GM23338 (cell line): Measurements from ENCODE around the gene IL1F10. TPM values are rescaled to one million over a fixed set of nuclear protein-coding genes. Genes with fewer than 3 reads are reported as not detected.

Experiments
- ATAC-seq: fragments of 200-7000 bp; cut with Tn5 transposase; 3 replicates; pipeline ENCODE4 v1.9.1; 2020
- DNase-seq: peaks from one replicate; pipeline ENCODE4 v3.0.0-alpha.2; 2015; ENCODE audit warnings: low spot score
- H2AFZ ChIP-seq: fragments of 200-600 bp; sonication (generic); 2 replicates; pipeline ENCODE4 v1.8.0; 2016; ENCODE audit warnings: antibody characterized with exemption, mild to moderate bottlenecking, moderate library complexity
- H3F3A ChIP-seq: fragments of 200-600 bp; sonication (generic); replicated peaks from 2 replicates; pipeline ENCODE4 v1.8.0; 2017; ENCODE audit warnings: antibody characterized with exemption, mixed run types, low read depth
- H3K27ac ChIP-seq: fragments of 200-600 bp; sonication (generic); 2 replicates; pipeline ENCODE4 v1.6.1; 2016; ENCODE audit warnings: low read depth
- H3K27me3 ChIP-seq: fragments of 200-600 bp; sonication (generic); 2 replicates; pipeline ENCODE4 v1.8.0; 2016; ENCODE audit warnings: mild to moderate bottlenecking, mixed run types, moderate library complexity; ENCODE audit not compliant: insufficient read depth
- H3K36me3 ChIP-seq: fragments of 200-600 bp; sonication (generic); 2 replicates; pipeline ENCODE4 v1.8.0; 2016; ENCODE audit warnings: mild to moderate bottlenecking; ENCODE audit not compliant: insufficient read depth
- H3K4me1 ChIP-seq: fragments of 200-600 bp; sonication (generic); 2 replicates; pipeline ENCODE4 v1.8.0; 2016; ENCODE audit warnings: mild to moderate bottlenecking, moderate library complexity; ENCODE audit not compliant: insufficient read depth
- H3K4me2 ChIP-seq: fragments of 200-600 bp; sonication (generic); 2 replicates; pipeline ENCODE4 v1.7.1; 2017; ENCODE audit warnings: mixed run types
- H3K4me3 ChIP-seq: fragments of 200-600 bp; sonication (generic); 2 replicates; pipeline ENCODE4 v1.6.1; 2016; ENCODE audit warnings: mixed run types
- H3K79me2 ChIP-seq: fragments of 200-600 bp; sonication (generic); replicated peaks from 2 replicates; pipeline ENCODE4 v1.8.0; 2017; ENCODE audit warnings: mild to moderate bottlenecking; ENCODE audit not compliant: insufficient read depth
- H3K9me2 ChIP-seq: fragments of 200-600 bp; sonication (generic); 2 replicates; pipeline ENCODE4 v1.8.0; 2017; ENCODE audit not compliant: insufficient read depth
- H4K20me1 ChIP-seq: fragments of 200-600 bp; sonication (generic); replicated peaks from 2 replicates; pipeline ENCODE4 v1.8.0; 2017; ENCODE audit warnings: mild to moderate bottlenecking; ENCODE audit not compliant: insufficient read depth
- H3K27ac Mint-ChIP-seq: 2 replicates; pipeline ENCODE4 v1.8.0; 2020; ENCODE audit warnings: inconsistent platforms, mild to moderate bottlenecking, moderate library complexity, mixed read lengths
- H3K27me3 Mint-ChIP-seq: 3 replicates; pipeline ENCODE4 v1.8.0; 2022; ENCODE audit warnings: low read depth, mild to moderate bottlenecking, moderate library complexity, mixed read lengths, inconsistent platforms; ENCODE audit not compliant: insufficient read depth, poor library complexity
- H3K36me3 Mint-ChIP-seq: 3 replicates; pipeline ENCODE4 v1.8.0; 2021; ENCODE audit warnings: low read depth, mild to moderate bottlenecking, inconsistent platforms, moderate library complexity, mixed read lengths
- H3K4me1 Mint-ChIP-seq: 3 replicates; pipeline ENCODE4 v1.8.0; 2020; ENCODE audit warnings: mild to moderate bottlenecking, inconsistent platforms, mixed read lengths
- H3K4me3 Mint-ChIP-seq: 3 replicates; pipeline ENCODE4 v1.8.0; 2021; ENCODE audit warnings: moderate library complexity, mild to moderate bottlenecking, inconsistent platforms, mixed read lengths
- H3K9me3 Mint-ChIP-seq: 3 replicates; pipeline ENCODE4 v1.8.0; 2020; ENCODE audit warnings: moderate library complexity, mild to moderate bottlenecking, inconsistent platforms, mixed read lengths
- EZH2 ChIP-seq: fragments of 200-600 bp; sonication (generic); IDR thresholded peaks from one replicate; pipeline ENCODE4 v1.8.0; 2017; ENCODE audit warnings: antibody characterized with exemption, mild to moderate bottlenecking, low read depth; ENCODE audit not compliant: unreplicated experiment
- POLR2AphosphoS5 ChIP-seq: IDR thresholded peaks from 2 replicates; pipeline ENCODE4 v1.6.1; 2016; ENCODE audit warnings: antibody characterized with exemption, low read depth
- ZNF114 ChIP-seq: fragments of 250-450 bp; sonication (Bioruptor Pico); IDR thresholded peaks from 2 replicates; pipeline ENCODE4 v1.5.0; 2020; ENCODE audit warnings: mild to moderate bottlenecking, moderate library complexity
- ZNF331 ChIP-seq: fragments of 250-450 bp; sonication (Bioruptor Pico); IDR thresholded peaks from 2 replicates; pipeline ENCODE4 v1.5.0; 2020; ENCODE audit warnings: low read depth, mild to moderate bottlenecking, moderate library complexity
- polyA plus RNA-seq: library from polyadenylated mRNA; unstranded; fragments of >200 nt; fragmentation: Nextera tagmentation; extraction: Ambion mirVana; gene quantifications from 2 replicates; pipeline ENCODE4 v1.2.1, GENCODE V29; 2016
- total RNA-seq: library from RNA; depleted of rRNA; stranded (reverse); fragments of >200 nt; shearing (Covaris generic); gene quantifications from 2 replicates; pipeline ENCODE4 v1.2.3, GENCODE V29; 2014
- TF ChIP-seq, protein P1 (sequence below): fragments of 250-450 bp; sonication (Bioruptor Pico); IDR thresholded peaks from 2 replicates; pipeline ENCODE4 v1.5.0; 2020; ENCODE audit warnings: mild to moderate bottlenecking, moderate library complexity

The IL1F10 gene
- total and polyA plus RNA-seq, 2 experiments from 2014 or later: not detected

DNA sequence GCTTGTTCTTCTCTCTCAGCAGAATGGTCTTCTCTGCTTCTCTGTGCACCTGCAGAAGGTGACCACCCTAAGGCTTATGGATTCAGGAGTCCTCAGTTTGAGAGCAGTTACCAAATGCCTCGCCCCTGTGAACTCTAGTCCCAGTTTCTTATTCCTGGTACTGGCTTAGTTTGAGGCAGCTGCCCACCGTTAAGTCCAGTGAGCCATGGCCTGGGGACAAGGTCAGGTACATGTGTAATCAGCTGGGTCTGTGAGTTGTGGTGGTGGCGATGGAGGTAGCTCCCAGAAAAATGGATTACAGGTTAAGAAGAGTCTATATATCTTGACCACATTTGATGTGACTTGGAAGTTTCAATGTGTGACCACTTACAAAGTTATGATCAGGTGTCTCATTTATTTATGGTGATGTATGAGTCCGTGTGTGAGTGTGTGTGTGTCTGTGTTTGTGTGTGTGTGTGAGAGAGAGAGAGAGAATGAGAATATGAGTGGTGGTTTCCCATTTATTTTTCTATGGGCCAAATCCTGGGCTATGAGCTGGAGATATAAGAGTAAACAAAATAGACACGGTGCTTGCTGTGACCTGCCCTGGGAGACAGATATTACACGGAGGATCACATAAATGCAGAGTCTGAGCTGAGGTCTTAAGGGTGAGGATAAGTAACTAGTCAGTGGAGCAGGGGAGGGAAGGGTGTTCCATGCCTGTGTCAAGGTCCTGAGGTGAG, 46.6 kb downstream of the IL1F10 start (continued):
- TF ChIP-seq, protein P1, sequence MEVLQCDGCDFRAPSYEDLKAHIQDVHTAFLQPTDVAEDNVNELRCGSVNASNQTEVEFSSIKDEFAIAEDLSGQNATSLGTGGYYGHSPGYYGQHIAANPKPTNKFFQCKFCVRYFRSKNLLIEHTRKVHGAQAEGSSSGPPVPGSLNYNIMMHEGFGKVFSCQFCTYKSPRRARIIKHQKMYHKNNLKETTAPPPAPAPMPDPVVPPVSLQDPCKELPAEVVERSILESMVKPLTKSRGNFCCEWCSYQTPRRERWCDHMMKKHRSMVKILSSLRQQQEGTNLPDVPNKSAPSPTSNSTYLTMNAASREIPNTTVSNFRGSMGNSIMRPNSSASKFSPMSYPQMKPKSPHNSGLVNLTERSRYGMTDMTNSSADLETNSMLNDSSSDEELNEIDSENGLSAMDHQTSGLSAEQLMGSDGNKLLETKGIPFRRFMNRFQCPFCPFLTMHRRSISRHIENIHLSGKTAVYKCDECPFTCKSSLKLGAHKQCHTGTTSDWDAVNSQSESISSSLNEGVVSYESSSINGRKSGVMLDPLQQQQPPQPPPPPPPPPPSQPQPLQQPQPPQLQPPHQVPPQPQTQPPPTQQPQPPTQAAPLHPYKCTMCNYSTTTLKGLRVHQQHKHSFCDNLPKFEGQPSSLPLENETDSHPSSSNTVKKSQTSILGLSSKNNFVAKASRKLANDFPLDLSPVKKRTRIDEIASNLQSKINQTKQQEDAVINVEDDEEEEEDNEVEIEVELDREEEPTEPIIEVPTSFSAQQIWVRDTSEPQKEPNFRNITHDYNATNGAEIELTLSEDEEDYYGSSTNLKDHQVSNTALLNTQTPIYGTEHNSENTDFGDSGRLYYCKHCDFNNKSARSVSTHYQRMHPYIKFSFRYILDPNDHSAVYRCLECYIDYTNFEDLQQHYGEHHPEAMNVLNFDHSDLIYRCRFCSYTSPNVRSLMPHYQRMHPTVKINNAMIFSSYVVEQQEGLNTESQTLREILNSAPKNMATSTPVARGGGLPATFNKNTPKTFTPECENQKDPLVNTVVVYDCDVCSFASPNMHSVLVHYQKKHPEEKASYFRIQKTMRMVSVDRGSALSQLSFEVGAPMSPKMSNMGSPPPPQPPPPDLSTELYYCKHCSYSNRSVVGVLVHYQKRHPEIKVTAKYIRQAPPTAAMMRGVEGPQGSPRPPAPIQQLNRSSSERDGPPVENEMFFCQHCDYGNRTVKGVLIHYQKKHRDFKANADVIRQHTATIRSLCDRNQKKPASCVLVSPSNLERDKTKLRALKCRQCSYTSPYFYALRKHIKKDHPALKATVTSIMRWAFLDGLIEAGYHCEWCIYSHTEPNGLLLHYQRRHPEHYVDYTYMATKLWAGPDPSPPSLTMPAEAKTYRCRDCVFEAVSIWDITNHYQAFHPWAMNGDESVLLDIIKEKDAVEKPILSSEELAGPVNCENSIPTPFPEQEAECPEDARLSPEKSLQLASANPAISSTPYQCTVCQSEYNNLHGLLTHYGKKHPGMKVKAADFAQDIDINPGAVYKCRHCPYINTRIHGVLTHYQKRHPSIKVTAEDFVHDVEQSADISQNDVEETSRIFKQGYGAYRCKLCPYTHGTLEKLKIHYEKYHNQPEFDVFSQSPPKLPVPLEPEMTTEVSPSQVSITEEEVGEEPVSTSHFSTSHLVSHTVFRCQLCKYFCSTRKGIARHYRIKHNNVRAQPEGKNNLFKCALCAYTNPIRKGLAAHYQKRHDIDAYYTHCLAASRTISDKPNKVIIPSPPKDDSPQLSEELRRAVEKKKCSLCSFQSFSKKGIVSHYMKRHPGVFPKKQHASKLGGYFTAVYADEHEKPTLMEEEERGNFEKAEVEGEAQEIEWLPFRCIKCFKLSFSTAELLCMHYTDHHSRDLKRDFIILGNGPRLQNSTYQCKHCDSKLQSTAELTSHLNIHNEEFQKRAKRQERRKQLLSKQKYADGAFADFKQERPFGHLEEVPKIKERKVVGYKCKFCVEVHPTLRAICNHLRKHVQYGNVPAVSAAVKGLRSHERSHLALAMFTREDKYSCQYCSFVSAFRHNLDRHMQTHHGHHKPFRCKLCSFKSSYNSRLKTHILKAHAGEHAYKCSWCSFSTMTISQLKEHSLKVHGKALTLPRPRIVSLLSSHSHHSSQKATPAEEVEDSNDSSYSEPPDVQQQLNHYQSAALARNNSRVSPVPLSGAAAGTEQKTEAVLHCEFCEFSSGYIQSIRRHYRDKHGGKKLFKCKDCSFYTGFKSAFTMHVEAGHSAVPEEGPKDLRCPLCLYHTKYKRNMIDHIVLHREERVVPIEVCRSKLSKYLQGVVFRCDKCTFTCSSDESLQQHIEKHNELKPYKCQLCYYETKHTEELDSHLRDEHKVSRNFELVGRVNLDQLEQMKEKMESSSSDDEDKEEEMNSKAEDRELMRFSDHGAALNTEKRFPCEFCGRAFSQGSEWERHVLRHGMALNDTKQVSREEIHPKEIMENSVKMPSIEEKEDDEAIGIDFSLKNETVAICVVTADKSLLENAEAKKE: no peak
- no peak for TF ChIP-seq ZNF331 (CRISPR knock-in tag)

DNA sequence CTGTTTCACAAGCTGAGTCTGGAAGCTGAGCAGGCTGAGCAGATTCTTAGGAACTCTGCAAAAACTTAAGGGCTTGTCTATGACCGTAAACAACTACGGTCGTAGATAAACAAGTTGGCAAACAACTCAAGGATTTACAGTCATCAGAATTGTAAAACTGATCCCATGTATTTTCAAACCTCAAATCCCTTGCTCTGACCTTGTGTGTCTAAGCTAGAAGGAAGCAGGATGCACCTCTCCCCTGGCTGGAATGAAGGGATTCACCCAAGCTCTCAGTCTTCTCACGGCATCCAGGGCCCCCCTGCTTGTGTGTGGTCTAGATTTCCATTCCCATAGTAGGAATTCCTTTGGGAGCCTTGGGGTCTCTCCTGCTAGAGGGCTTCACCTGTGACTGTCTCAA, 47.2 kb downstream of the IL1F10 start:
- no peak for DNase-seq
- Histone ChIP-seq H3K4me3 (no peak overlapping the region), H3K36me3 (no peaks in the 10 kb centered on the region), H3K27me3 (no peaks in the 10 kb centered on the region), H3K4me1 (peaks cover 9% of the 10 kb centered on the region; the same call in 1 of the 2 replicates), H3K79me2 (no peaks in the 10 kb centered on the region), H2AFZ (no peak overlapping the region), H3K27ac (no peak overlapping the region), H3K9me2 (peaks cover 16% of the 10 kb centered on the region), H3K4me2 (no peak overlapping the region), H4K20me1 (no peaks in the 10 kb centered on the region), H3F3A (no peaks in the 10 kb centered on the region)
- no peak for ATAC-seq
- Mint-ChIP-seq H3K4me3 (no peak overlapping the region), H3K27me3 (no peaks in the 10 kb centered on the region), H3K4me1 (no peaks in the 10 kb centered on the region), H3K36me3 (no peaks in the 10 kb centered on the region), H3K27ac (no peak overlapping the region), H3K9me3 (no peaks in the 10 kb centered on the region)
- TF ChIP-seq EZH2 (no peak), ZNF114 (CRISPR knock-in tag) (no peak), POLR2AphosphoS5 (no peak)
- TF ChIP-seq, protein P1: no peak
